Hepatocyte (in vitro differentiated cells): ENCODE results near the gene APOA5.

Source experiments
- CTCF ChIP-seq: fragments of 200-600 bp; sonication (generic); IDR thresholded peaks from 2 replicates; pipeline ENCODE4 v1.5.1; 2016; ENCODE audit warnings: antibody characterized with exemption, mild to moderate bottlenecking; ENCODE audit not compliant: poor library complexity
- EZH2 ChIP-seq: fragments of 200-600 bp; sonication (generic); IDR thresholded peaks from 2 replicates; pipeline ENCODE4 v1.6.1; 2016; ENCODE audit warnings: antibody characterized with exemption, mild to moderate bottlenecking, borderline replicate concordance

GRCh38 chr11:116830184-116830912 is 38.7 kb upstream of the APOA5 start:
- no peak for TF ChIP-seq EZH2
- TF ChIP-seq CTCF, result no peak
